ENCODE measurements around the gene CCDC34.
"Not testable (repeated sequence)": the region's sequence is repeated elsewhere in the genome, so short reads cannot be mapped to it uniquely, and the experiment has no call there.

CCDC34 gene

DNA sequence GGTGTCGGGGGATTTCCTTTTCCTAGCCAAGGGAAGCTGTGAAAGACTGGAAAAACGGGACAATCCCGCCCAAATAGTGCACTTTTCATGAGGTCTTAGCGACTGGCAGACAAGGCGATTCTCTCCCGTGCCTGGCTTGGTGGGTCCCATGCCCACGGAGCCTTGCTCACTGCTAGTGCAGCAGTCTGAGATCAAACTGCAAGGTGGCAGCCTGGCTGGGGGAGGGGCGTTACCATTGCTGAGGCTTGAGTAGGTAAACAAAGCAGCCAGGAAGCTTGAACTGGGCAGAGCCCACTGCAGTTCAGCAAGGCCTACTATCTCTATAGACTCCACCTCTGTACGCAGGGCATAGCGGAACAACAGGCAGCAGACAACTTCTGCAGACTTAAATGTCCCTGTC, 41.7 kb downstream of the CCDC34 start:
- DNase-seq (ENCODE audit: low read depth) = not testable (repeated sequence)

- no peak for DNase-seq (ENCODE audit: low read depth)
Measured at GRCh38 chr11:27319072-27319471, 43.9 kb downstream of the CCDC34 start.

- no peak for DNase-seq (ENCODE audit: low read depth)
Measured at GRCh38 chr11:27317751-27318150, 45.3 kb downstream of the CCDC34 start.

DNA sequence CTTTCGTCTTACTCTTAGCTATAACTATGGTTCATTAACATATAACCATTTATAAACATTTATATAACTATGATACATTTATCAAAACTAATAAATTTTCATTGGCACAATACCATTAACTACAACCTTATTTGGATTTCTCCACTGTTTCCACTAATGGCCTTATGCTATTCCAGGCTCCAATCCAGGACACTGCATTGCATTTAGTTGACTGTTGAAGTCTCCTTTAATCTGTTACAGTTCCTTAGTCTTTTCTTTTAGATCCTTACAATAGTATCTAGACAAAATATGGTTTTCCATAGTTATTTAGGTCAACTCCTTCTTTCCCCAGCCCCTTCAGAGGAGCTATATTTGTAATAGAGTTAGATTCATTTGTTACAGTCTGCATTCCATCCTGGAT, 47.2 kb downstream of the CCDC34 start:
- DNase-seq (ENCODE audit: low read depth) = no peak

GRCh38 chr11:27313157-27313821, 49.7 kb downstream of the CCDC34 start:
- no peak for DNase-seq (ENCODE audit: low read depth)

DNA sequence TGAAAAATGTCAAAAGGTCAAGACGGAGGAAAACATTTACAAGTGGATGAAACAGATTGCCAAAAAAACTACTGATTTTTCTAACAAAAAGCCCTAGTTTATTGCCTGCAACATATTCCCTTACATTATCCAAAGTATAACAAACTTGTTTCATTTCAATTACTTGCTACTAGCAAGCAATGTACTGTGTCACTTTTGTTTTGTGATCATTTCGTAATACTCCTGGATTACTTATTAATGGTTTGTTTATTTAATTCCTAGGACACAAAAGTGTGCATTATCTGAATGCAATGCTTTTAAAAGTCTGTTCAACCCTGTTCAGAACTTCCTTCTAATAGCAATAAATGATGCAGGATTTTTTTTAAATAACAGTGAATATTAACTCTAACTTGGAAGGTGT, 50.9 kb downstream of the CCDC34 start:
- DNase-seq (ENCODE audit: low read depth) = no peak

- no peak for DNase-seq (ENCODE audit: low read depth)
Measured at GRCh38 chr11:27310707-27311106, 52.3 kb downstream of the CCDC34 start.

DNA sequence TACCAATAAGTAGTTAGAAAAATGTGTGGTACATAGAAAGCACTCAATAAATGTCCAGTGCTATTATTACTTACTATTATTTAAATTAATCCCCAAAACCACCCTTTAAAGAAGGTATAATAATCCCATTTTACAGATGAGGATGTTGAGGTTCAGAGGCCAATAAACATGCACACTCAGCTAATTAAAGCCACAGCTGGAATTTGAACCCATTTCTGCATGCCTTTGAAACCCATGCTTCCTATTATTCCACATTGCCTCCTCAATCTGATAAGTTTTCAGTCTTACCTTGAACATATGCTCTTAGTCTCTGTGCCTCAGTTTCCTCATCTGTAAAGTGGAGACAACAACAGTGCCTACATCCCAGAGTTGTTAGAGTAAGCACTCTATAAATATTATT, 52.8 kb downstream of the CCDC34 start:
- DNase-seq (ENCODE audit: low read depth) = no peak

DNA sequence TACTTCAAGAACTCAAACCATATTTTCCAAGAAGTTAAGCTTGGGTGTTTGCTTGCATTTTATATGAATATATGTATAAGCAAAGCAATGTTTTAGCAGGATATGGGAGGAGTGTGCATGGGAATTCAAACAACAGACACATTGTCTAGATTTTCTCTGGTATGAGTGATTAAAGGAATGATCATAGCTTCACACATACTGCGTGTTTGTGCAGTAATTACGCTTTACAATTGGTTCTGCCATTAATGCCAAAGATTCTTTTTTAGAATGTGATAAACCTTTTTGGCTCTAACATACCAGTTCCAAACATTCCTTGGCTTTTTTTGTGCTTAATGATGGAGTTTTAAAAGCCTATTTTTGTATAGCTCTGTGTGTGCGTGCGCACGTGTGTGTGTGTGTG, 54.0 kb downstream of the CCDC34 start:
- DNase-seq (ENCODE audit: low read depth) = no peak

- DNase-seq (ENCODE audit: low read depth) = no peak
Measured at GRCh38 chr11:27307232-27307631, 55.8 kb downstream of the CCDC34 start.

- no peak for DNase-seq (ENCODE audit: low read depth)
Measured at GRCh38 chr11:27305751-27306150, 57.3 kb downstream of the CCDC34 start.

GRCh38 chr11:27304514-27304913, 58.5 kb downstream of the CCDC34 start:
- no peak for DNase-seq (ENCODE audit: low read depth)

- DNase-seq (ENCODE audit: low read depth) = no peak
Measured at GRCh38 chr11:27303903-27304302, 59.1 kb downstream of the CCDC34 start.

- DNase-seq (ENCODE audit: low read depth) = no peak
Measured at GRCh38 chr11:27300974-27301373, 62.0 kb downstream of the CCDC34 start.

DNA sequence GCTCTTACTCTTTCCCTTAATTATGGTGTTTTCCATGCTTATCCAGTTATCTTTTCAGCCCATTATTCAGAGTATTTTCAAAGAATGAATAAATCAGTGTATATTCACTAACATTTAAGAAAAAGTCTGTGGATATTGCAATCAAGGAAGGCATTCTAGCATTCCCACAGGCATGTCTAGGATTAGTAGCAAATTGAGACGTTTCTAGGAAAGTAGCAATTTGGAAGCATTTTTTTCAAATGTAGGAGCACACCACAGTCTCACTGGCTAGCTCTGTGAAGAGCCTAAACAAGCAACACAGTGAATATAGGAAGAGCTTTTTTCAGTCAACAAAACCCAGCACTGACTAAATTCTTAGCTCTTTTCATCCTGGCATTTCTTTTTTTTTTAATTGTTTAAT, 65.4 kb downstream of the CCDC34 start:
- no peak for DNase-seq (ENCODE audit: low read depth)

- DNase-seq (ENCODE audit: low read depth) = no peak
Measured at GRCh38 chr11:27296497-27296896, 66.5 kb downstream of the CCDC34 start.

DNA sequence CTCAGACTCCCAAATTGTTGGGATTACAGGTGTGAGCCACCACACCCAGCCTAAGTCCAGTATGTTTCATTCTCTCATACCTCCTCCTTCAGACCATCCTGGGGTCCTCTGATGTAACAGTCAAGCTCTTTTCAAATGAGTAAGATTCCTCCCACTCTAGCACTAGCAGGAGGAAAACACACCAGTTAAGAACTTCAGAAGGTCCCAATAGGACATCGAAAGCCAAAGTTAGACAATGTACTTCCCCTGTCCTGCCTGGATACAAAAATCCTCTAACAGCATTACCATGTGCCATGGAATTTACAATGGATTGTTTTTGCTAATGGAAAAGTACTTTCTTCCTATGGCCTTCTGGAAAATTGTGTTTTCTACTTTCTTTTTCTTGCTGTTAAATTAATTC, 67.1 kb downstream of the CCDC34 start:
- no peak for DNase-seq (ENCODE audit: low read depth)

DNA sequence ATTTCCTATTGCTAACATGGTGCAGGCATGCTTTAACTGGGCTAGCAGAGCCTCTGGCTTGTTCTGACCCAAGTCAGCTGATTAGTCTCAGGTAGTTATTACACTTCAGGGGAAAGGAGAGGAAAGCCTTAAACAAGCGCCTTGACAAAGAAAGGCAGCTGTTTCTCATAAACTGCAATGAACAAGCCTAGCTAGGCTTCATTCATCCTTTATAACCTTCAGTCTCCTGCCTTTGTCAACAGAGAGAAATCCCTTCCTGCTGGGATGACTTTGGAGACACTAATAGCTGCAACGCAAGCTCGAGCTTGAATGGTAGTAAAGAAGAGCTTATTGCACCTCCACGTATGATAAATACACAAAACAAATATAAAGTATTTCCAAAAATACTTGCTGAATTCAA, 68.4 kb downstream of the CCDC34 start:
- DNase-seq (ENCODE audit: low read depth) = no peak

GRCh38 chr11:27293515-27294417, 69.2 kb downstream of the CCDC34 start:
- no peak for DNase-seq (ENCODE audit: low read depth)

DNA sequence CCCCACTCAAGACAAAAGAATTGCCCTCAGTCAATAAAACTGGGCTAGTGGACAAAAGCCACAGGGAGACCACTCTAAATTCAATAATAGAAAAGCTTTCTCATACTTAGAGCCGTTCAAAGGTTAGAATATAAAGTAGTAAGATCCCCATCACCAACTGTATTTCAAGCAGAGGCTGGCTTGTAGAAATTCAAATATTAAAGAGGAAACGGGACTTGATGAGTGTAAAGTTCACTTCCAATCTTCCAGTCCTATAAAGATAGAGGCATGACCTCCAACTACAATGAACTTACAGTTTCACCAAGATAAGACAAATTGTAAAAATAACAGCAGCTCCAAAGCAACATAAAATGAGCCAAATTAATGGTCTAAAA, 70.4 kb downstream of the CCDC34 start:
- no peak for DNase-seq (ENCODE audit: low read depth)

GRCh38 chr11:27291954-27292636, 70.9 kb downstream of the CCDC34 start:
- no peak for DNase-seq (ENCODE audit: low read depth)

DNA sequence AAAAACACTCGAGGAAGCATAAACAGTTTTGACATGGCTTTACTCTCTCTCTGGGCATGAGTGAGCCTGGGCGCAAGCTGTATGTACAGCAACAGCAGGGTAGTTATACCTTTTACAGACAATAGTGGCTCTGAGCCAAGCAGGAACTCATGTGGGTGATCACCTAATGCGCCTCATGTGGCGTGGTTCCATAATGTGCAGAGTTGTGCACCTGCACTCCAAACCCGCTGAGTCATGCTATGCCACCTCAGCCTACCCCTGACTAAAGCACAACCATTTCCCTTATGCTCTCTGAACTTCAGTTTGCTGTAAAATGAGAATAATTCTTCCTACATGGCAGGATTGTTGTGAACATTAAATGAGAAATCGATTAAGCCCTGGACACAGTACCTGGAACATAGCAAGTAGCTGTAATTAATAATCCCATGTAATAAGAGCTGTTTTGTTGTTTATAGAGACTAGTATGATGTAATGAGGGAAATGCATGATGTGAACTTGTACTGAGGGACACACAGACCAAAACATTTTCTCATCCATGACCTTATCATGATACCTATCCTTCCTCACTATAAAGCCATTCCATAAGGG, 71.6 kb downstream of the CCDC34 start:
- DNase-seq (ENCODE audit: low read depth) = no peak
